Measurements from ENCODE around the gene EPDR1. TPM values are rescaled to one million over a fixed set of nuclear protein-coding genes. Genes with fewer than 3 reads are reported as not detected.

EPDR1 gene
- total RNA-seq, 1 donor from 2014 or later = 39.3 TPM

- TF ChIP-seq CTCF (conservative IDR thresholded peaks at IDR 0.05; ENCODE audit: low read depth, low read length) = no peak
- no peak for DNase-seq (ENCODE audit: low read depth)
- H3K4me3 ChIP-seq (ENCODE audit: low read depth, low read length) = no peak overlapping the region
Measured at GRCh38 chr7:37942934-37943610, 22.6 kb downstream of the EPDR1 start.

- DNase-seq (ENCODE audit: low read depth) = no peak
- H3K4me3 ChIP-seq (ENCODE audit: low read depth, low read length) = no peak overlapping the region
- no peak for TF ChIP-seq CTCF (conservative IDR thresholded peaks at IDR 0.05; ENCODE audit: low read depth, low read length)
Measured at GRCh38 chr7:37943905-37944736, 23.7 kb downstream of the EPDR1 start.

GRCh38 chr7:37944737-37945054, 24.3 kb downstream of the EPDR1 start:
- DNase-seq (ENCODE audit: low read depth) = no peak
- TF ChIP-seq CTCF (conservative IDR thresholded peaks at IDR 0.05; ENCODE audit: low read depth, low read length) = no peak
- no peak overlapping the region for H3K4me3 ChIP-seq (ENCODE audit: low read depth, low read length)

GRCh38 chr7:37945336-37945735, 24.9 kb downstream of the EPDR1 start:
- DNase-seq (ENCODE audit: low read depth) = no peak
- H3K4me3 ChIP-seq (ENCODE audit: low read depth, low read length) = no peak overlapping the region

GRCh38 chr7:37947138-37947940, 26.9 kb downstream of the EPDR1 start:
- DNase-seq (ENCODE audit: low read depth) = no peak
- no peak overlapping the region for H3K4me3 ChIP-seq (ENCODE audit: low read depth, low read length)
- TF ChIP-seq CTCF (conservative IDR thresholded peaks at IDR 0.05; ENCODE audit: low read depth, low read length) = no peak

More at GRCh38 chr7:37945336-37945735, 24.9 kb downstream of the EPDR1 start:
- no peak for TF ChIP-seq CTCF (conservative IDR thresholded peaks at IDR 0.05; ENCODE audit: low read depth, low read length)

- no peak for DNase-seq (ENCODE audit: low read depth)
- TF ChIP-seq CTCF (conservative IDR thresholded peaks at IDR 0.05; ENCODE audit: low read depth, low read length) = no peak
Measured at GRCh38 chr7:37947941-37948210, 27.4 kb downstream of the EPDR1 start.

More at GRCh38 chr7:37947941-37948210, 27.4 kb downstream of the EPDR1 start:
- H3K4me3 ChIP-seq (ENCODE audit: low read depth, low read length) = no peak overlapping the region
